ENCODE data around the gene CRMP1. TPM values are rescaled to one million over a fixed set of nuclear protein-coding genes. Genes with fewer than 3 reads are reported as not detected.
A peak's percentile ranks its signal among the peaks of the same experiment; 100 is the strongest.

Gene CRMP1
- total RNA-seq, 1 experiment from 2014 or later, result 134 TPM

- ATAC-seq, result peak; percentile 63
- peaks cover 38% of the 10 kb centered on the region for H3K36me3 Mint-ChIP-seq
- H3K9me3 Mint-ChIP-seq, result no peaks in the 10 kb centered on the region
- ChIA-PET POLR2A (no interaction called here), CTCF (interaction anchor here (0.6 to 4.6 kb wide), 5 partner anchors 8 to 526 kb away, joined by 3 to 25 read pairs (median 3); no protein-coding TSS in a partner anchor)
- H3K27me3 Mint-ChIP-seq (ENCODE audit: low read depth), result no peaks in the 10 kb centered on the region
- no peak overlapping the region for H3K27ac Mint-ChIP-seq
- peak; percentile 50 for DNase-seq (ENCODE audit: low spot score)
- H3K4me1 Mint-ChIP-seq, result no peaks in the 10 kb centered on the region
- TF ChIP-seq CTCF (IDR thresholded peaks at IDR 0.05) (peak; percentile 48), ZNF532 (CRISPR knock-in tag; IDR thresholded peaks at IDR 0.05; ENCODE audit: borderline replicate concordance) (no peak)
- H3K4me3 Mint-ChIP-seq, result no peak overlapping the region
Measured at GRCh38 chr4:5804656-5805055, 88.2 kb downstream of the CRMP1 start.

- H3K27me3 Mint-ChIP-seq (ENCODE audit: low read depth), result no peaks in the 10 kb centered on the region
- POLR2A ChIA-PET, result no interaction called here
- CTCF ChIA-PET, result interaction anchor here (1.3 to 2.6 kb wide), 2 partner anchors 10 to 178 kb away, joined by 4 to 12 read pairs; no protein-coding TSS in a partner anchor
- H3K36me3 Mint-ChIP-seq, result peaks cover 26% of the 10 kb centered on the region
- H3K9me3 Mint-ChIP-seq, result no peaks in the 10 kb centered on the region
- no peak for TF ChIP-seq IRF2 (CRISPR knock-in tag; IDR thresholded peaks at IDR 0.05; ENCODE audit: borderline replicate concordance, low read depth)
- no peak overlapping the region for H3K4me3 Mint-ChIP-seq
- DNase-seq (ENCODE audit: low spot score) (no peak), ATAC-seq (no peak)
- H3K4me1 Mint-ChIP-seq, result no peaks in the 10 kb centered on the region
- no peak overlapping the region for H3K27ac Mint-ChIP-seq
Measured at GRCh38 chr4:5802565-5802964, 90.3 kb downstream of the CRMP1 start.

- H3K27me3 Mint-ChIP-seq (ENCODE audit: low read depth), result no peaks in the 10 kb centered on the region
- TF ChIP-seq USF2 (CRISPR knock-in tag; IDR thresholded peaks at IDR 0.05) (no peak), E2F5 (CRISPR knock-in tag; IDR thresholded peaks at IDR 0.05) (no peak), ZNF425 (CRISPR knock-in tag; conservative IDR thresholded peaks at IDR 0.05) (no peak), AFF4 (CRISPR knock-in tag; IDR thresholded peaks at IDR 0.05; ENCODE audit: borderline replicate concordance) (no peak), SOX15 (CRISPR knock-in tag; IDR thresholded peaks at IDR 0.05) (no peak), ZNF532 (CRISPR knock-in tag; IDR thresholded peaks at IDR 0.05; ENCODE audit: borderline replicate concordance) (no peak), NFATC4 (CRISPR knock-in tag; IDR thresholded peaks at IDR 0.05) (no peak), FOXK1 (CRISPR knock-in tag; IDR thresholded peaks at IDR 0.05) (no peak), ZBTB21 (CRISPR knock-in tag; IDR thresholded peaks at IDR 0.05; ENCODE audit: borderline replicate concordance) (no peak), ZNF219 (CRISPR knock-in tag; IDR thresholded peaks at IDR 0.05; ENCODE audit: borderline replicate concordance) (no peak)
- ATAC-seq (no peak), DNase-seq (ENCODE audit: low spot score) (no peak)
- H3K4me3 Mint-ChIP-seq, result no peak overlapping the region
- POLR2A ChIA-PET, result no interaction called here
- H3K36me3 Mint-ChIP-seq, result peaks cover 24% of the 10 kb centered on the region
- no peaks in the 10 kb centered on the region for H3K4me1 Mint-ChIP-seq
- CTCF ChIA-PET, result no interaction called here
- no peak overlapping the region for H3K27ac Mint-ChIP-seq
- no peaks in the 10 kb centered on the region for H3K9me3 Mint-ChIP-seq
Measured at GRCh38 chr4:5801696-5802095, 91.2 kb downstream of the CRMP1 start.

Measured in WTC11 (cell line).